A673 (cell line): ENCODE results near the gene FGF5.

Source experiments
- CTCF ChIP-seq: fragments of 300-800, 200-600 bp; sonication (generic); conservative IDR thresholded peaks from 2 replicates; pipeline ENCODE4 v1.5.1; 2017; ENCODE audit warnings: low read depth, mild to moderate bottlenecking, antibody characterized with exemption, low read length, moderate library complexity, mixed read lengths
- EZH2 ChIP-seq: fragments of 200-600 bp; sonication (generic); IDR thresholded peaks from 2 replicates; pipeline ENCODE4 v1.6.1; 2017; ENCODE audit warnings: borderline replicate concordance, low read depth, mild to moderate bottlenecking, mixed read lengths, antibody characterized with exemption, low read length; ENCODE audit not compliant: poor library complexity, severe bottlenecking

- TF ChIP-seq CTCF (no peak), EZH2 (no peak)
Observed at GRCh38 chr4:80271801-80272200, 5.3 kb downstream of the FGF5 start.
